Measurements from ENCODE around the gene SLC25A39. TPM values are rescaled to one million over a fixed set of nuclear protein-coding genes. Genes with fewer than 3 reads are reported as not detected.

The SLC25A39 gene
- total and polyA plus RNA-seq, 12 donors: 36.3 to 105 (median 44.6) TPM

DNA sequence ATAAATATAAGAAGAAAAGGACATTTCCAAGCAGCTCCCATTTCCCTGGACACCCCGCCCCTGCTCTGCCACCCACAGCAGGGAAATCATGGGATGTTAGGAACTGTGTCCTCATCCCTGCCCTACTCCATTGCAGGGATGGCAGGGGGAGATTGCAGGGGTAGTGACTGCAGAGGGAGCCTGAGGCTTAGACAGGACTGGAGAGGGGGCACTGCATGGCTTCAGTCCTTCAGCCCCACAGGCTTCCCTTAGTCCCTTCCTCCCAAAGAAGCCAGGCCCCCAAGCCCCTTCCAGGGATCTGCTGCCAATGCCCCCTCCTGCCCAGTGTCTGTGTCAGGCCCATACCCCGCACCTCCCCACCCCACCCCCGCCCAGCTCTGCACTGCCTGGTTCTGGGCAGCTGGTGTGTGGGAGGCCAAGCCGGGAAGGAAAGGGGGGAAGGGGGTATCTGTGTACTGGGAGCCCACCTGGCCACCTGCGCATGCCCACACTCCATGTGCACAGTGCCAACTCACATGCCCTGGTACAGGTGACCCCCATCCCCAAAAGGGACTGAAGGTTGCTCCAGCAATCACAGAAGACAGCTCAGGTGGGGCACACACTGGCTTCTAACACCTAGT, 13.0 kb downstream of the SLC25A39 start:
- ATAC-seq (no peak), DNase-seq (no peak)
- Histone ChIP-seq H3K27me3 (peaks cover 15 to 65% (median 40%) of the 10 kb centered on the region in 7 donors), H3K36me3 (no peaks in the 10 kb centered on the region), H3K4me1 (peaks cover 8 to 37% (median 23%) of the 10 kb centered on the region in 9 donors), H3K4me3 (no peak overlapping the region), H3K9me3 (no peaks in the 10 kb centered on the region), H3K27ac (no peak overlapping the region)
- intact Hi-C loops (cut with DNase I): no loop called here
- 68 to 82% methylated on average over 4 to 5 of the region's 5 CpGs for WGBS, 2 donors
- TF ChIP-seq, protein P1, sequence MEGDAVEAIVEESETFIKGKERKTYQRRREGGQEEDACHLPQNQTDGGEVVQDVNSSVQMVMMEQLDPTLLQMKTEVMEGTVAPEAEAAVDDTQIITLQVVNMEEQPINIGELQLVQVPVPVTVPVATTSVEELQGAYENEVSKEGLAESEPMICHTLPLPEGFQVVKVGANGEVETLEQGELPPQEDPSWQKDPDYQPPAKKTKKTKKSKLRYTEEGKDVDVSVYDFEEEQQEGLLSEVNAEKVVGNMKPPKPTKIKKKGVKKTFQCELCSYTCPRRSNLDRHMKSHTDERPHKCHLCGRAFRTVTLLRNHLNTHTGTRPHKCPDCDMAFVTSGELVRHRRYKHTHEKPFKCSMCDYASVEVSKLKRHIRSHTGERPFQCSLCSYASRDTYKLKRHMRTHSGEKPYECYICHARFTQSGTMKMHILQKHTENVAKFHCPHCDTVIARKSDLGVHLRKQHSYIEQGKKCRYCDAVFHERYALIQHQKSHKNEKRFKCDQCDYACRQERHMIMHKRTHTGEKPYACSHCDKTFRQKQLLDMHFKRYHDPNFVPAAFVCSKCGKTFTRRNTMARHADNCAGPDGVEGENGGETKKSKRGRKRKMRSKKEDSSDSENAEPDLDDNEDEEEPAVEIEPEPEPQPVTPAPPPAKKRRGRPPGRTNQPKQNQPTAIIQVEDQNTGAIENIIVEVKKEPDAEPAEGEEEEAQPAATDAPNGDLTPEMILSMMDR (IDR thresholded peaks at IDR 0.05): no peak

DNA sequence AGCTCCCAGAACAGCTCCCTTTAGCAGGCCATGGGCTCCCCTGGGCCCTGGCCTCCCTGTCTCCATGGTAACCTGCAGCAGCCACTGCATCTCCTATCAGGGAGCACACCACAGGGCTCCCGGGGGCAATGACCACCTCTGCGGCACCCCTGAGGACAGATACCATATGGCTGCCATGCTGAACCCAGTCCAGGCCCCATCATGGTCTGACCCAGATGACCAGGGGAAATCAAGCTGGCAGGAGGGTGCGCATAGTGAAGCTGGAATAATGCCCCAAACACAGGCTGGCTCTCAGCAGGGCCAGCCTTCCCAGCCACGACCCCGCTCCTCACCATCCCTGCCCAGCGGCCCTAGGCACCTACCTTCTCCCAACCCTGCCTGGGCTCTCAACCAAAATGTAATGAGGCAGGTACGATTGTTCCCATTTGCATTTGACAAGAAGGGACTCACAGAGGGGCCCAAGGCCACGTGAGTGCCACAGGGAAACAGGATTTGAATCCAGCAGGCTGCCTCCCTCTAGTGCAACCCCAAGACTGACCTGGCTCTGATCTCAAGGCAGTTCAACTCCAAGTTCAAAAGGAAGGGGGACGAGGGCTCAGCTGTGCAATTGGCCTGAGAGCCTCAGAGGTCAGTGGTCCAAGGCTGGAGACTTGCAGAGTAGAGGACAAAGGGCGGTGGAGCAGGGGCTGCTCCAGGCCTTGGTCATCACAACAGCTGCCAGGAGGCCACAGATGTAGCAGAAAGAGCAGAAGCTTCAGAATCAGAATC, 13.8 kb downstream of the SLC25A39 start:
- TF ChIP-seq, protein P1 (IDR thresholded peaks at IDR 0.05): no peak
- 62 to 73% methylated on average over 10 of the region's 10 CpGs for WGBS, 2 donors
- Histone ChIP-seq H3K9me3 (no peaks in the 10 kb centered on the region), H3K27me3 (peaks cover 15 to 65% (median 31%) of the 10 kb centered on the region in 7 donors), H3K27ac (no peak overlapping the region), H3K4me1 (peaks cover 8 to 36% (median 23%) of the 10 kb centered on the region in 9 donors), H3K36me3 (no peaks in the 10 kb centered on the region), H3K4me3 (no peak overlapping the region)
- intact Hi-C loops (cut with DNase I): no loop called here
- no peak for DNase-seq
- no peak for ATAC-seq

DNA sequence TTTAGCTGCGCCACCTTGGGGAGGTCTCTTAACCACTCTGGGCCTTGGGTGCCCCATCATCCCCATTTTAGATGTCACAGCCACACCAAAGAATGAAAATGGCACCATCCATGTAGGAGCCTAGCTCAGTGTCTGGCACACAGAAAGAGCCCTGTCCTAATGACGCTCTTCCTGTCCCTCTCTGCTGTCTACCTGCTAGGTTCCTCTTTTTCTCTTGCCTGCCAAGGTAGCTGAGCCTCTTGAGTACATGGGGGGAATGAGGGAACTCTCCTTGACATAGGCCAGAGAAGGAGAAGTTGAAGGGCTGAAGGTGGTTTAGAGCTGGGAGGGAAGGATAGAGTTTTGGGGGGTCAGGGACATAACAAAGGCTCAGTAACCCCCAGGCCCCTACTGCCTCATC, 14.4 kb downstream of the SLC25A39 start:
- DNase-seq (no peak), ATAC-seq (no peak)
- TF ChIP-seq, protein P1 (IDR thresholded peaks at IDR 0.05): no peak

DNA sequence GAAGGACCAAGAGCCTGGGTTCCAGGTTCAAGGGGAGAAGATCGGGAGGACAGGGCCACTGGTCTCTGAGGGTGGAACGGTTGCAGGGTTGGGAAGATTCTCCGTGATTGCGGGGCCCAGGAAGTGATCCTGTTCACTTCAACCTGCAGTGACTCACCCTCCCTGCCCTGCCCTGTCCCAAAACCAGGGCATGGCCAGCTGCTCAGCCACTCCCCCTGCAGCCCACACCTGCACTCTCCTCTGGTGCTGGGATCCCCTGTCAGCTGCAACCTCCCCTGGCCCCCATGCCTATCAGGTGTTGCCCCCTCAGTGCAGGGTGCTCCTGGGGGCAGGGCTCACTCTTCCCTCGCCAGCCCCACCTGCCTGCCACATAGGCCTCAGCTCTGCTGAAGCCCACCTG, 15.2 kb downstream of the SLC25A39 start:
- 59 to 60% methylated on average over 5 of the region's 5 CpGs for WGBS, 2 donors
- DNase-seq (no peak), ATAC-seq (no peak)
- Histone ChIP-seq H3K4me1 (peaks cover 4 to 26% (median 18%) of the 10 kb centered on the region in 9 donors), H3K36me3 (no peaks in the 10 kb centered on the region), H3K9me3 (no peaks in the 10 kb centered on the region), H3K27me3 (peaks cover 5 to 65% (median 28%) of the 10 kb centered on the region in 7 donors), H3K27ac (no peak overlapping the region), H3K4me3 (no peak overlapping the region)
- intact Hi-C loops (cut with DNase I): loop anchor here in 1 of 10 donors (5.0 kb wide), 1 partner anchor 82 kb away; no protein-coding TSS in a partner anchor
- TF ChIP-seq, protein P1 (IDR thresholded peaks at IDR 0.05): no peak

More for the DNA sequence above, 14.4 kb downstream of the SLC25A39 start:
- no peak overlapping the region for H3K4me3 ChIP-seq
- H3K4me1 ChIP-seq: peaks cover 8 to 32% (median 23%) of the 10 kb centered on the region in 9 donors
- H3K36me3 ChIP-seq: no peaks in the 10 kb centered on the region
- intact Hi-C loops (cut with DNase I): no loop called here
- no peak overlapping the region for H3K27ac ChIP-seq
- peaks cover 12 to 65% (median 30%) of the 10 kb centered on the region in 7 donors for H3K27me3 ChIP-seq
- H3K9me3 ChIP-seq: no peaks in the 10 kb centered on the region
- 88 to 93% methylated on average over 2 of the region's 2 CpGs for WGBS, 2 donors

Measured in heart right ventricle (tissue), 16 donors.